Vagina (tissue), 2 donors: ENCODE measurements around the gene FGF12.

ENCODE experiments used
- CTCF ChIP-seq, 3 experiments: fragments of 450-650 bp in 2 of 3; fragments of 200-600 bp in 1 of 3; sonication (generic) in 1 of 3; IDR thresholded peaks; one replicate each; pipeline ENCODE4 v1.5.1; 2017 to 2019; ENCODE audit warnings: antibody characterized with exemption in 3 of 3, mild to moderate bottlenecking in 2 of 3, moderate library complexity in 2 of 3
- POLR2A ChIP-seq, 2 donors: fragments of 450-650 bp; IDR thresholded peaks; one replicate each; pipeline ENCODE4 v1.6.1; 2017; ENCODE audit warnings: antibody characterized with exemption in 2 of 2, mild to moderate bottlenecking in 2 of 2, moderate library complexity in 2 of 2
- POLR2AphosphoS5 ChIP-seq, 2 donors: sonication (generic); formaldehyde crosslinking; IDR thresholded peaks; one replicate each; pipeline ENCODE4 v1.9.0; 2017; ENCODE audit warnings: antibody characterized with exemption in 2 of 2, mild to moderate bottlenecking in 2 of 2, low read depth in 1 of 2; ENCODE audit not compliant: insufficient read depth in 1 of 2

GRCh38 chr3:192747145-192747544, 19.8 kb upstream of the FGF12 start:
- TF ChIP-seq CTCF (IDR thresholded peaks at IDR 0.05) (no peak), POLR2A (IDR thresholded peaks at IDR 0.05) (no peak), POLR2AphosphoS5 (IDR thresholded peaks at IDR 0.05; ENCODE audit: insufficient read depth in 1 of 2, low read depth in 1 of 2) (no peak)
